ENCODE results near the gene PRELID3B.

- no peak for TF ChIP-seq CTCF (conservative IDR thresholded peaks at IDR 0.05; ENCODE audit: low read length)
- TF ChIP-seq EZH2phosphoT487 (IDR thresholded peaks at IDR 0.05; ENCODE audit: borderline replicate concordance) = no peak
Measured at GRCh38 chr20:58987790-58988564, 54.6 kb downstream of the PRELID3B start.

Data from Loucy (cell line).